HepG2 (cell line): ENCODE results near the gene TMC4. TPM values are rescaled to one million over a fixed set of nuclear protein-coding genes. Genes with fewer than 3 reads are reported as not detected.
A peak's percentile ranks its signal among the peaks of the same experiment; 100 is the strongest.

Source experiments
- ARHGAP35 ChIP-seq: sonication (generic); formaldehyde crosslinking; IDR thresholded peaks from 2 replicates; pipeline ENCODE4 v1.9.0; 2022; ENCODE audit warnings: mild to moderate bottlenecking, inconsistent platforms, moderate library complexity, missing genetic modification reagents, borderline replicate concordance
- ARID2 ChIP-seq: sonication (generic); formaldehyde crosslinking; IDR thresholded peaks from 2 replicates; pipeline ENCODE4 v1.8.1; 2022; ENCODE audit warnings: mild to moderate bottlenecking, missing genetic modification reagents, borderline replicate concordance
- ERF ChIP-seq: IDR thresholded peaks from 2 replicates; pipeline ENCODE4 v1.6.1; 2018; ENCODE audit warnings: missing biosample characterization, missing genetic modification reagents
- MXD4 ChIP-seq: IDR thresholded peaks from 2 replicates; pipeline ENCODE4 v1.6.1; 2016; ENCODE audit warnings: mild to moderate bottlenecking, missing biosample characterization, missing genetic modification reagents
- RELA ChIP-seq: sonication (generic); formaldehyde crosslinking; IDR thresholded peaks from 2 replicates; pipeline ENCODE4 v1.4.0; 2020; ENCODE audit warnings: missing genetic modification reagents
- RFX3 ChIP-seq: IDR thresholded peaks from 2 replicates; pipeline ENCODE4 v1.6.1; 2016; ENCODE audit warnings: missing biosample characterization, missing genetic modification reagents
- SRSF4 ChIP-seq: fragments of 200-400 bp; formaldehyde crosslinking; IDR thresholded peaks from one replicate; pipeline ENCODE4 v1.6.1; 2018; ENCODE audit warnings: mild to moderate bottlenecking, low read depth, low read length, moderate library complexity; ENCODE audit not compliant: poor library complexity, severe bottlenecking
- ZFY ChIP-seq: sonication (generic); formaldehyde crosslinking; IDR thresholded peaks from 2 replicates; pipeline ENCODE4 v1.4.0; 2020; ENCODE audit warnings: missing genetic modification reagents
- ZMYM4 ChIP-seq: sonication (generic); formaldehyde crosslinking; IDR thresholded peaks from 2 replicates; pipeline ENCODE4 v1.8.1; 2023; ENCODE audit warnings: mild to moderate bottlenecking, missing genetic modification reagents
- ZNF234 ChIP-seq: sonication (generic); formaldehyde crosslinking; conservative IDR thresholded peaks from 2 replicates; pipeline ENCODE4 v1.5.1; 2020; ENCODE audit warnings: mild to moderate bottlenecking, missing genetic modification reagents
- ZNF607 ChIP-seq: sonication (generic); formaldehyde crosslinking; IDR thresholded peaks from 2 replicates; pipeline ENCODE4 v1.5.1; 2020; ENCODE audit warnings: missing genetic modification reagents, mild to moderate bottlenecking, borderline replicate concordance
- ZNF768 ChIP-seq: sonication (generic); formaldehyde crosslinking; IDR thresholded peaks from 2 replicates; pipeline ENCODE4 v1.4.0; 2020; ENCODE audit warnings: missing genetic modification reagents
- polyA plus RNA-seq, 8 experiments: library from polyadenylated mRNA; depleted of rRNA in 3 of 8; stranded (reverse) in 7 of 8; unstranded in 1 of 8; fragments of >200 nt; fragmentation: Illumina TruSeq in 4 of 8; extraction: Trizol in 4 of 8; gene quantifications; 2 replicates each; pipeline versions ENCODE4 v1.2.1 to v1.2.3, GENCODE V29; 2011 to 2016; ENCODE audit warnings: low read depth in 4 of 8, missing spikeins in 1 of 8, mixed read lengths in 1 of 8; ENCODE audit not compliant: insufficient read depth in 1 of 8
- total RNA-seq, 5 experiments: library from RNA; depleted of rRNA; stranded (reverse); fragments of >200 nt; fragmentation: Illumina TruSeq; extraction: Trizol; gene quantifications; 2 replicates each; pipeline ENCODE4 v1.2.3, GENCODE V29; 2016; ENCODE audit warnings: low read depth in 1 of 5
- TF ChIP-seq, protein P1 (sequence below): sonication (generic); formaldehyde crosslinking; conservative IDR thresholded peaks from 2 replicates; pipeline ENCODE4 v1.4.0; 2020; ENCODE audit warnings: missing genetic modification reagents
- TF ChIP-seq, protein P2 (sequence below): sonication (generic); formaldehyde crosslinking; IDR thresholded peaks from 2 replicates; pipeline ENCODE4 v1.5.0; 2020; ENCODE audit warnings: missing genetic modification reagents, mild to moderate bottlenecking, borderline replicate concordance
- TF ChIP-seq, protein P3 (sequence below): sonication (generic); formaldehyde crosslinking; IDR thresholded peaks from 2 replicates; pipeline ENCODE4 v1.8.0; 2022; ENCODE audit warnings: missing genetic modification reagents, mild to moderate bottlenecking, inconsistent platforms, borderline replicate concordance
- TF ChIP-seq, protein P4 (sequence below): IDR thresholded peaks from 2 replicates; pipeline ENCODE4 v1.6.1; 2016; ENCODE audit warnings: missing biosample characterization, missing genetic modification reagents, low read depth
- TF ChIP-seq, protein P5 (sequence below): sonication (generic); formaldehyde crosslinking; IDR thresholded peaks from 2 replicates; pipeline ENCODE4 v1.4.0; 2020; ENCODE audit warnings: missing genetic modification reagents
- TF ChIP-seq, protein P6 (sequence below), 2 experiments: fragments of 450-650 bp in 1 of 2; sonication (generic) in 1 of 2; formaldehyde crosslinking; IDR thresholded peaks; 2 replicates each; pipeline versions ENCODE4 v1.5.0 to v1.8.0; 2020 to 2022; ENCODE audit warnings: mild to moderate bottlenecking in 1 of 2, missing genetic modification reagents in 1 of 2

Gene TMC4
- total and polyA plus RNA-seq, 2 of the 13 experiments (the other 11 are each of a cell fraction or from before 2014, with no cell fraction given) = 0.13 to 0.24 TPM

DNA sequence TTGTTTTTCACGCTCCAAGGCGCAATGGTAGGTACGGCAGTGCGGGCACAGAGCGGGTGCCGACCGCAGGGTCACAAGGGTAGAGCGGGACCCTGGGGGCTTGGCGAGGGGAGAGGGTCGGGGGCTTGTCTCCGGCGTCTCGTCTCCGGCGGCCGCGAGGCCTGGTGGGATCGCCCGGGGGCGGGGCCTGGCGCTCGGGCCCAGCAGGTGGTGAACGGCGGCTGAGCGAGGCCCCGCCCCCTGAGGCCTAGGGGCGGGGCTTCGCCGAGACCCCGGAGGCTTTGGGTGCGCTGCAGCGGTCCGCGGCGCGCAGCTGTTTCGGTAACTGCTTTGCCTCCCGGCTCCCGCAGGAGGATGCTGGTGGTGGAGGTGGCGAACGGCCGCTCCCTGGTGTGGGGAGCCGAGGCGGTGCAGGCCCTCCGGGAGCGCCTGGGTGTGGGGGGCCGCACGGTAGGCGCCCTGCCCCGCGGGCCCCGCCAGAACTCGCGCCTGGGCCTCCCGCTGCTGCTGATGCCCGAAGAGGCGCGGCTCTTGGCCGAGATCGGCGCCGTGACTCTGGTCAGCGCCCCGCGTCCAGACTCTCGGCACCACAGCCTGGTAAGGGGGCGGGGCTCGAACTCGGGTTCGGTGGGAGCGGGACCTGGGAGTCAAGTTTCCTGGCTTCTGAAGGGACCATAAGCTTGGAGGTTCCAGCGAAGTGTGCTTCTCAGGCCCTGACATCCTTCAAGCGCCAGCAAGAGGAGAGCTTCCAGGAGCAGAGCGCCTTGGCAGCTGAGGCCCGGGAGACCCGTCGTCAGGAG lies 18.3 kb upstream of the TMC4 start, which contains the start of gene TSEN34 (continued):
- TF ChIP-seq, protein P1, sequence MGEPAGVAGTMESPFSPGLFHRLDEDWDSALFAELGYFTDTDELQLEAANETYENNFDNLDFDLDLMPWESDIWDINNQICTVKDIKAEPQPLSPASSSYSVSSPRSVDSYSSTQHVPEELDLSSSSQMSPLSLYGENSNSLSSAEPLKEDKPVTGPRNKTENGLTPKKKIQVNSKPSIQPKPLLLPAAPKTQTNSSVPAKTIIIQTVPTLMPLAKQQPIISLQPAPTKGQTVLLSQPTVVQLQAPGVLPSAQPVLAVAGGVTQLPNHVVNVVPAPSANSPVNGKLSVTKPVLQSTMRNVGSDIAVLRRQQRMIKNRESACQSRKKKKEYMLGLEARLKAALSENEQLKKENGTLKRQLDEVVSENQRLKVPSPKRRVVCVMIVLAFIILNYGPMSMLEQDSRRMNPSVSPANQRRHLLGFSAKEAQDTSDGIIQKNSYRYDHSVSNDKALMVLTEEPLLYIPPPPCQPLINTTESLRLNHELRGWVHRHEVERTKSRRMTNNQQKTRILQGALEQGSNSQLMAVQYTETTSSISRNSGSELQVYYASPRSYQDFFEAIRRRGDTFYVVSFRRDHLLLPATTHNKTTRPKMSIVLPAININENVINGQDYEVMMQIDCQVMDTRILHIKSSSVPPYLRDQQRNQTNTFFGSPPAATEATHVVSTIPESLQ (CRISPR knock-in tag) = no peak
- TF ChIP-seq, protein P2, sequence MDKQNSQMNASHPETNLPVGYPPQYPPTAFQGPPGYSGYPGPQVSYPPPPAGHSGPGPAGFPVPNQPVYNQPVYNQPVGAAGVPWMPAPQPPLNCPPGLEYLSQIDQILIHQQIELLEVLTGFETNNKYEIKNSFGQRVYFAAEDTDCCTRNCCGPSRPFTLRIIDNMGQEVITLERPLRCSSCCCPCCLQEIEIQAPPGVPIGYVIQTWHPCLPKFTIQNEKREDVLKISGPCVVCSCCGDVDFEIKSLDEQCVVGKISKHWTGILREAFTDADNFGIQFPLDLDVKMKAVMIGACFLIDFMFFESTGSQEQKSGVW = no peak
- TF ChIP-seq RELA (CRISPR knock-in tag) (no peak), ZMYM4 (no peak), SRSF4 (no peak), ERF (peak; percentile 56; the same call in 1 of the 2 replicates), ZNF768 (CRISPR knock-in tag) (0 out of 2 replicates have a peak, but pooled peaks have one; percentile 25), RFX3 (CRISPR knock-in tag) (no peak), ZFY (peak; percentile 87), ARID2 (peak; percentile 58; the same call in 1 of the 2 replicates), ARHGAP35 (CRISPR knock-in tag) (peak; percentile 58), MXD4 (peak; percentile 64; the same call in 1 of the 2 replicates), ZNF607 (CRISPR knock-in tag) (peak; percentile 68; the same call in 1 of the 2 replicates), ZNF234 (CRISPR knock-in tag) (no peak; the same call in 1 of the 2 replicates)
- TF ChIP-seq, protein P3, sequence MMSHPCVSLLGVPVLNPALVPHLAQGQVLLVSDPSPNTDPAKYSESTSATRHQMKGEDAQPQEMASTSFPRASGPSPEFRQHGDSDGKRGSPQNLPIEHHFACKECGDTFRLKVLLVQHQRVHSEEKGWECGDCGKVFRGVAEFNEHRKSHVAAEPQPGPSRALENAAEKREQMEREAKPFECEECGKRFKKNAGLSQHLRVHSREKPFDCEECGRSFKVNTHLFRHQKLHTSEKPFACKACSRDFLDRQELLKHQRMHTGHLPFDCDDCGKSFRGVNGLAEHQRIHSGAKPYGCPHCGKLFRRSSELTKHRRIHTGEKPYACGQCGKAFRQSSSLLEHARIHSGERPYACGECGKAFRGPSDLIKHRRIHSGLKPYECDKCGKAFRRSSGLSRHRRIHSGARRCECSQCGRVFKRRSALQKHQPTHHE (CRISPR knock-in tag) = 0 out of 2 replicates have a peak, but pooled peaks have one; percentile 1
- TF ChIP-seq, protein P4, sequence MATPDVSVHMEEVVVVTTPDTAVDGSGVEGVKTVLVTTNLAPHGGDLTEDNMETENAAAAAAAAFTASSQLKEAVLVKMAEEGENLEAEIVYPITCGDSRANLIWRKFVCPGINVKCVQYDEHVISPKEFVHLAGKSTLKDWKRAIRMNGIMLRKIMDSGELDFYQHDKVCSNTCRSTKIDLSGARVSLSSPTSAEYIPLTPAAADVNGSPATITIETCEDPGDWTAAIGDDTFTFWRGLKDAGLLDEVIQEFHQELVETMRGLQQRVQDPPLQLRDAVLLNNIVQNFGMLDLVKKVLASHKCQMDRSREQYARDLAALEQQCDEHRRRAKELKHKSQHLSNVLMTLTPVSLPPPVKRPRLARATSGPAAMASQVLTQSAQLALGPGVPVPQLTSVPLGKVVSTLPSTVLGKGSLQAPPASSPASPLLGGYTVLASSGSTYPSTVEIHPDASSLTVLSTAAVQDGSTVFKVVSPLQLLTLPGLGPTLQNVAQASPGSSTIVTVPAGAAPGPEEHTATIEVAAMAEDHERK = no peak
- TF ChIP-seq, protein P5, sequence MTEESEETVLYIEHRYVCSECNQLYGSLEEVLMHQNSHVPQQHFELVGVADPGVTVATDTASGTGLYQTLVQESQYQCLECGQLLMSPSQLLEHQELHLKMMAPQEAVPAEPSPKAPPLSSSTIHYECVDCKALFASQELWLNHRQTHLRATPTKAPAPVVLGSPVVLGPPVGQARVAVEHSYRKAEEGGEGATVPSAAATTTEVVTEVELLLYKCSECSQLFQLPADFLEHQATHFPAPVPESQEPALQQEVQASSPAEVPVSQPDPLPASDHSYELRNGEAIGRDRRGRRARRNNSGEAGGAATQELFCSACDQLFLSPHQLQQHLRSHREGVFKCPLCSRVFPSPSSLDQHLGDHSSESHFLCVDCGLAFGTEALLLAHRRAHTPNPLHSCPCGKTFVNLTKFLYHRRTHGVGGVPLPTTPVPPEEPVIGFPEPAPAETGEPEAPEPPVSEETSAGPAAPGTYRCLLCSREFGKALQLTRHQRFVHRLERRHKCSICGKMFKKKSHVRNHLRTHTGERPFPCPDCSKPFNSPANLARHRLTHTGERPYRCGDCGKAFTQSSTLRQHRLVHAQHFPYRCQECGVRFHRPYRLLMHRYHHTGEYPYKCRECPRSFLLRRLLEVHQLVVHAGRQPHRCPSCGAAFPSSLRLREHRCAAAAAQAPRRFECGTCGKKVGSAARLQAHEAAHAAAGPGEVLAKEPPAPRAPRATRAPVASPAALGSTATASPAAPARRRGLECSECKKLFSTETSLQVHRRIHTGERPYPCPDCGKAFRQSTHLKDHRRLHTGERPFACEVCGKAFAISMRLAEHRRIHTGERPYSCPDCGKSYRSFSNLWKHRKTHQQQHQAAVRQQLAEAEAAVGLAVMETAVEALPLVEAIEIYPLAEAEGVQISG (CRISPR knock-in tag) = peak; percentile 55
- TF ChIP-seq, protein P6, sequence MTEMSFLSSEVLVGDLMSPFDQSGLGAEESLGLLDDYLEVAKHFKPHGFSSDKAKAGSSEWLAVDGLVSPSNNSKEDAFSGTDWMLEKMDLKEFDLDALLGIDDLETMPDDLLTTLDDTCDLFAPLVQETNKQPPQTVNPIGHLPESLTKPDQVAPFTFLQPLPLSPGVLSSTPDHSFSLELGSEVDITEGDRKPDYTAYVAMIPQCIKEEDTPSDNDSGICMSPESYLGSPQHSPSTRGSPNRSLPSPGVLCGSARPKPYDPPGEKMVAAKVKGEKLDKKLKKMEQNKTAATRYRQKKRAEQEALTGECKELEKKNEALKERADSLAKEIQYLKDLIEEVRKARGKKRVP (CRISPR knock-in tag; IDR thresholded peaks at IDR 0.05) = 0 out of 4 replicates have a peak, but pooled peaks of 1 of the 2 experiments have one; percentile 34
